AG04450 (cell line): Measurements from ENCODE around the gene IER5. TPM values are rescaled to one million over a fixed set of nuclear protein-coding genes. Genes with fewer than 3 reads are reported as not detected.
"Not testable (repeated sequence)": the region's sequence is repeated elsewhere in the genome, so short reads cannot be mapped to it uniquely, and the experiment has no call there.

Experiments
- CTCF ChIA-PET: fragments of 300-600, 350-600 bp; formaldehyde crosslinking; extraction: SDS; loops from one replicate; lab custom pipeline; 2022; ENCODE audit warnings: antibody characterized with exemption, inconsistent platforms; lab: Charles Lee
- POLR2A ChIA-PET: fragments of 350-600 bp; formaldehyde crosslinking; extraction: SDS; loops from one replicate; lab custom pipeline; 2021; ENCODE audit warnings: antibody characterized with exemption, inconsistent platforms; lab: Yijun Ruan, JAX
- DNase-seq: peaks from one replicate; pipeline ENCODE4 v3.0.0-alpha.2; 2011; ENCODE audit warnings: low read depth, low spot score
- H3K27ac ChIP-seq: one replicate; pipeline ENCODE4 v1.5.1; 2012; ENCODE audit warnings: low read depth, low read length, control low read depth
- H3K27me3 ChIP-seq: one replicate; pipeline ENCODE4 v1.6.0; 2012; ENCODE audit warnings: low read length; ENCODE audit not compliant: control insufficient read depth, insufficient read depth
- H3K4me3 ChIP-seq: 2 replicates; pipeline ENCODE4 v1.5.1; 2011; ENCODE audit warnings: mild to moderate bottlenecking, low read depth, low read length, control low read depth
- H3K9me3 ChIP-seq: 2 replicates; pipeline ENCODE4 v1.5.1; 2012; ENCODE audit warnings: low read length; ENCODE audit not compliant: control insufficient read depth, insufficient read depth
- CTCF ChIP-seq: IDR thresholded peaks from 2 replicates; pipeline ENCODE4 v1.5.1; 2011; ENCODE audit warnings: low read depth, low read length, control low read depth, inconsistent platforms
- polyA minus RNA-seq: library from RNA; depleted of rRNA, polyadenylated mRNA; stranded (reverse); fragments of >200 nt; gene quantifications from 2 replicates; pipeline ENCODE4 v1.2.3, GENCODE V29; 2011; rRNA and poly(A)+ RNA removed
- polyA plus RNA-seq: library from polyadenylated mRNA; depleted of rRNA; stranded (reverse); fragments of >200 nt; gene quantifications from 2 replicates; pipeline ENCODE4 v1.2.3, GENCODE V29; 2011; rRNA removed

The IER5 gene
- 20.4 and 20.7 TPM in 2 replicates for polyA plus RNA-seq
- polyA minus RNA-seq: 26.6 and 31.9 TPM in 2 replicates

- Histone ChIP-seq H3K9me3 (no peaks in the 10 kb centered on the region; the same call in 1 of the 2 replicates), H3K27ac (peak within 1 kb of the TSS; percentile 71), H3K4me3 (peak within 1 kb of the TSS; percentile 94), H3K27me3 (no peaks in the 10 kb centered on the region)
- POLR2A ChIA-PET: interaction anchor here (0.5 to 6.5 kb wide), 33 partner anchors 8 to 1206 kb away, joined by 3 to 82 read pairs (median 6); partner anchors contain the start of genes MR1 and STX6
- CTCF ChIA-PET: interaction anchor here (0.5 to 0.7 kb wide), 2 partner anchors 17 to 83 kb away, joined by 3 to 4 read pairs; no protein-coding TSS in a partner anchor
- DNase-seq: peak; percentile 85
- TF ChIP-seq CTCF: no peak
These were observed at the start of gene IER5 for GRCh38 chr1:181088079-181089016. Gene IER5 (plus strand): TSS chr1:181088700. CDS start chr1:181088903, 203 bp downstream.

- H3K9me3 ChIP-seq: no peaks in the 10 kb centered on the region
- DNase-seq: no peak
- no peak overlapping the region for H3K27ac ChIP-seq
- TF ChIP-seq CTCF: no peak
- no peaks in the 10 kb centered on the region for H3K27me3 ChIP-seq
- ChIA-PET CTCF (interaction anchor here (1.5 to 3.7 kb wide), 2 partner anchors 102 to 126 kb away, joined by 5 to 54 read pairs; no protein-coding TSS in a partner anchor), POLR2A (interaction anchor here (1.0 kb wide), 1 partner anchor 60 kb away, joined by 9 read pairs; no protein-coding TSS in a partner anchor)
- no peak overlapping the region for H3K4me3 ChIP-seq
These were observed 48.1 kb upstream of the IER5 start for GRCh38 chr1:181040284-181040865.

- no peaks in the 10 kb centered on the region for H3K27me3 ChIP-seq
- no peak for TF ChIP-seq CTCF
- no peak for DNase-seq
- ChIA-PET POLR2A (interaction anchor here (1.1 to 1.6 kb wide), 2 partner anchors 21 to 24 kb away, joined by 3 to 4 read pairs; no protein-coding TSS in a partner anchor), CTCF (interaction anchor here (0.6 to 1.1 kb wide), 5 partner anchors 66 to 162 kb away, joined by 3 to 5 read pairs (median 3); no protein-coding TSS in a partner anchor)
- H3K27ac ChIP-seq: no peak overlapping the region
- no peak overlapping the region for H3K4me3 ChIP-seq
- no peaks in the 10 kb centered on the region; the same call in 1 of the 2 replicates for H3K9me3 ChIP-seq
These were observed 45.2 kb upstream of the IER5 start for GRCh38 chr1:181043025-181043888.

- no peak overlapping the region for H3K4me3 ChIP-seq
- H3K9me3 ChIP-seq: no peaks in the 10 kb centered on the region; the same call in 1 of the 2 replicates
- POLR2A ChIA-PET: interaction anchor here (1.1 to 1.6 kb wide), 3 partner anchors 13 to 23 kb away, joined by 3 to 4 read pairs (median 3); no protein-coding TSS in a partner anchor
- H3K27ac ChIP-seq: no peak overlapping the region
- TF ChIP-seq CTCF: no peak
- CTCF ChIA-PET: interaction anchor here (1.1 kb wide), 1 partner anchor 97 kb away, joined by 5 read pairs; no protein-coding TSS in a partner anchor
- H3K27me3 ChIP-seq: no peaks in the 10 kb centered on the region
- DNase-seq: no peak
These were observed 44.0 kb upstream of the IER5 start for GRCh38 chr1:181044449-181044966.

GRCh38 chr1:181045946-181046345 is 42.6 kb upstream of the IER5 start:
- DNase-seq, H3K27me3 ChIP-seq, H3K9me3 ChIP-seq, H3K27ac ChIP-seq, CTCF ChIA-PET, H3K4me3 ChIP-seq: not testable (repeated sequence)
- POLR2A ChIA-PET: interaction anchor here (0.6 to 1.5 kb wide), 2 partner anchors 11 to 119 kb away, joined by 3 to 5 read pairs; no protein-coding TSS in a partner anchor
